H1 (cell line): ENCODE results near the gene PDZRN3. TPM values are rescaled to one million over a fixed set of nuclear protein-coding genes. Genes with fewer than 3 reads are reported as not detected.

ENCODE experiments used
- BRCA1 ChIP-seq: IDR thresholded peaks from 2 replicates; pipeline ENCODE4 v1.6.1; 2012; ENCODE audit warnings: low read depth, low read length, improper control_type of control experiment
- CTCF ChIP-seq, 3 experiments: IDR thresholded peaks; 1 replicate in 2 of 3; 2 replicates in 1 of 3; pipeline versions ENCODE4 v1.5.1 to v1.6.1; 2011; ENCODE audit warnings: low read length in 3 of 3, mild to moderate bottlenecking in 3 of 3, inconsistent platforms in 2 of 3, low read depth in 1 of 3, moderate library complexity in 1 of 3; ENCODE audit not compliant: insufficient read depth in 1 of 3; ENCODE audit errors: control extremely low read depth in 1 of 3
- KDM5A ChIP-seq: fragments of 200-600 bp; IDR thresholded peaks from 2 replicates; pipeline ENCODE4 v1.7.1; 2012; ENCODE audit warnings: mild to moderate bottlenecking, low read length, inconsistent platforms, mixed read lengths
- MAX ChIP-seq: IDR thresholded peaks from 2 replicates; pipeline ENCODE4 v1.6.1; 2012; ENCODE audit warnings: inconsistent platforms
- SIRT6 ChIP-seq: IDR thresholded peaks from one replicate; pipeline ENCODE4 v1.7.1; 2012; ENCODE audit warnings: low read length, inconsistent platforms
- TCF12 ChIP-seq: IDR thresholded peaks from 2 replicates; pipeline ENCODE4 v1.6.1; 2011; ENCODE audit warnings: low read depth, mild to moderate bottlenecking, low read length
- polyA plus RNA-seq, 7 experiments: library from polyadenylated mRNA; depleted of rRNA in 3 of 7; stranded (reverse) in 5 of 7; unstranded in 2 of 7; fragments of >200 nt in 5 of 7; fragments of 200-250 nt in 2 of 7; gene quantifications; 1 replicate in 5 of 7; 2 replicates in 1 of 7; 4 replicates in 1 of 7; pipeline versions ENCODE4 v1.2.1 to v1.2.3, GENCODE V29; 2011 to 2013; ENCODE audit warnings: missing spikeins in 2 of 7, mixed read lengths in 2 of 7
- total RNA-seq: library from RNA; stranded (reverse); fragmentation: NEBNext Ultra II Directional; extraction: Animal tissue kit (Norgen Biotek cat#: 25700); gene quantifications from 2 replicates; pipeline ENCODE4 v1.2.1, GENCODE V29; 2021
- TF ChIP-seq, protein P1 (sequence below): fragments of 300-600 bp; sonication (generic); IDR thresholded peaks from 2 replicates; pipeline ENCODE4 v1.7.1; 2012; ENCODE audit warnings: low read length, moderate library complexity, mild to moderate bottlenecking, inconsistent platforms; ENCODE audit not compliant: insufficient replicate concordance

The PDZRN3 gene
- total and polyA plus RNA-seq, 2 of the 8 experiments (the other 6 are each of a cell fraction or from before 2014, with no cell fraction given), result 4.2 to 20.5 TPM

DNA sequence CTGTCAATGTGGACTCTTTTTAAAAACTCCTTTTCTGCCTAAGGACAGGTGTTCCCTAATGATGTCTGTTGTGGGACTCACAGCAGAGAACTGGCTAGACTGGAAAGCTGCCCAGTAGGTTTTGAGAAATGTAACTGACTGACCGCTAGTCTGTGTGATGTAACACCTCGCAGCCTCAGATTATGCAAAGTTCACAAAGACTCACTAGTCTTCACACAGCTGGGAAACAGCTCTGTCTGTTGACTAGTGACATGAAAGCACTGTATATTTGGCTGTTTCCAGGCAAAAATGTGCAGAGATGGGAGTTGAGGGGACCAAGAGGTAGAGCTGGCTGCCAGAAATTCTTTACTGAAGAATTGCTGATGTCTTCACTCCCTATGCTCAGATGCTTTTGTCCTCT, 10.3 kb downstream of the PDZRN3 start (continued):
- TF ChIP-seq, protein P1, sequence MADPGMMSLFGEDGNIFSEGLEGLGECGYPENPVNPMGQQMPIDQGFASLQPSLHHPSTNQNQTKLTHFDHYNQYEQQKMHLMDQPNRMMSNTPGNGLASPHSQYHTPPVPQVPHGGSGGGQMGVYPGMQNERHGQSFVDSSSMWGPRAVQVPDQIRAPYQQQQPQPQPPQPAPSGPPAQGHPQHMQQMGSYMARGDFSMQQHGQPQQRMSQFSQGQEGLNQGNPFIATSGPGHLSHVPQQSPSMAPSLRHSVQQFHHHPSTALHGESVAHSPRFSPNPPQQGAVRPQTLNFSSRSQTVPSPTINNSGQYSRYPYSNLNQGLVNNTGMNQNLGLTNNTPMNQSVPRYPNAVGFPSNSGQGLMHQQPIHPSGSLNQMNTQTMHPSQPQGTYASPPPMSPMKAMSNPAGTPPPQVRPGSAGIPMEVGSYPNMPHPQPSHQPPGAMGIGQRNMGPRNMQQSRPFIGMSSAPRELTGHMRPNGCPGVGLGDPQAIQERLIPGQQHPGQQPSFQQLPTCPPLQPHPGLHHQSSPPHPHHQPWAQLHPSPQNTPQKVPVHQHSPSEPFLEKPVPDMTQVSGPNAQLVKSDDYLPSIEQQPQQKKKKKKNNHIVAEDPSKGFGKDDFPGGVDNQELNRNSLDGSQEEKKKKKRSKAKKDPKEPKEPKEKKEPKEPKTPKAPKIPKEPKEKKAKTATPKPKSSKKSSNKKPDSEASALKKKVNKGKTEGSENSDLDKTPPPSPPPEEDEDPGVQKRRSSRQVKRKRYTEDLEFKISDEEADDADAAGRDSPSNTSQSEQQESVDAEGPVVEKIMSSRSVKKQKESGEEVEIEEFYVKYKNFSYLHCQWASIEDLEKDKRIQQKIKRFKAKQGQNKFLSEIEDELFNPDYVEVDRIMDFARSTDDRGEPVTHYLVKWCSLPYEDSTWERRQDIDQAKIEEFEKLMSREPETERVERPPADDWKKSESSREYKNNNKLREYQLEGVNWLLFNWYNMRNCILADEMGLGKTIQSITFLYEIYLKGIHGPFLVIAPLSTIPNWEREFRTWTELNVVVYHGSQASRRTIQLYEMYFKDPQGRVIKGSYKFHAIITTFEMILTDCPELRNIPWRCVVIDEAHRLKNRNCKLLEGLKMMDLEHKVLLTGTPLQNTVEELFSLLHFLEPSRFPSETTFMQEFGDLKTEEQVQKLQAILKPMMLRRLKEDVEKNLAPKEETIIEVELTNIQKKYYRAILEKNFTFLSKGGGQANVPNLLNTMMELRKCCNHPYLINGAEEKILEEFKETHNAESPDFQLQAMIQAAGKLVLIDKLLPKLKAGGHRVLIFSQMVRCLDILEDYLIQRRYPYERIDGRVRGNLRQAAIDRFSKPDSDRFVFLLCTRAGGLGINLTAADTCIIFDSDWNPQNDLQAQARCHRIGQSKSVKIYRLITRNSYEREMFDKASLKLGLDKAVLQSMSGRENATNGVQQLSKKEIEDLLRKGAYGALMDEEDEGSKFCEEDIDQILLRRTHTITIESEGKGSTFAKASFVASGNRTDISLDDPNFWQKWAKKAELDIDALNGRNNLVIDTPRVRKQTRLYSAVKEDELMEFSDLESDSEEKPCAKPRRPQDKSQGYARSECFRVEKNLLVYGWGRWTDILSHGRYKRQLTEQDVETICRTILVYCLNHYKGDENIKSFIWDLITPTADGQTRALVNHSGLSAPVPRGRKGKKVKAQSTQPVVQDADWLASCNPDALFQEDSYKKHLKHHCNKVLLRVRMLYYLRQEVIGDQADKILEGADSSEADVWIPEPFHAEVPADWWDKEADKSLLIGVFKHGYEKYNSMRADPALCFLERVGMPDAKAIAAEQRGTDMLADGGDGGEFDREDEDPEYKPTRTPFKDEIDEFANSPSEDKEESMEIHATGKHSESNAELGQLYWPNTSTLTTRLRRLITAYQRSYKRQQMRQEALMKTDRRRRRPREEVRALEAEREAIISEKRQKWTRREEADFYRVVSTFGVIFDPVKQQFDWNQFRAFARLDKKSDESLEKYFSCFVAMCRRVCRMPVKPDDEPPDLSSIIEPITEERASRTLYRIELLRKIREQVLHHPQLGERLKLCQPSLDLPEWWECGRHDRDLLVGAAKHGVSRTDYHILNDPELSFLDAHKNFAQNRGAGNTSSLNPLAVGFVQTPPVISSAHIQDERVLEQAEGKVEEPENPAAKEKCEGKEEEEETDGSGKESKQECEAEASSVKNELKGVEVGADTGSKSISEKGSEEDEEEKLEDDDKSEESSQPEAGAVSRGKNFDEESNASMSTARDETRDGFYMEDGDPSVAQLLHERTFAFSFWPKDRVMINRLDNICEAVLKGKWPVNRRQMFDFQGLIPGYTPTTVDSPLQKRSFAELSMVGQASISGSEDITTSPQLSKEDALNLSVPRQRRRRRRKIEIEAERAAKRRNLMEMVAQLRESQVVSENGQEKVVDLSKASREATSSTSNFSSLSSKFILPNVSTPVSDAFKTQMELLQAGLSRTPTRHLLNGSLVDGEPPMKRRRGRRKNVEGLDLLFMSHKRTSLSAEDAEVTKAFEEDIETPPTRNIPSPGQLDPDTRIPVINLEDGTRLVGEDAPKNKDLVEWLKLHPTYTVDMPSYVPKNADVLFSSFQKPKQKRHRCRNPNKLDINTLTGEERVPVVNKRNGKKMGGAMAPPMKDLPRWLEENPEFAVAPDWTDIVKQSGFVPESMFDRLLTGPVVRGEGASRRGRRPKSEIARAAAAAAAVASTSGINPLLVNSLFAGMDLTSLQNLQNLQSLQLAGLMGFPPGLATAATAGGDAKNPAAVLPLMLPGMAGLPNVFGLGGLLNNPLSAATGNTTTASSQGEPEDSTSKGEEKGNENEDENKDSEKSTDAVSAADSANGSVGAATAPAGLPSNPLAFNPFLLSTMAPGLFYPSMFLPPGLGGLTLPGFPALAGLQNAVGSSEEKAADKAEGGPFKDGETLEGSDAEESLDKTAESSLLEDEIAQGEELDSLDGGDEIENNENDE, result no peak
- TF ChIP-seq TCF12 (no peak), MAX (no peak), KDM5A (no peak), CTCF (IDR thresholded peaks at IDR 0.05; ENCODE audit: control extremely low read depth in 1 of 3, insufficient read depth in 1 of 3, low read depth in 1 of 3, low read length in 3 of 3) (no peak), SIRT6 (no peak), BRCA1 (no peak)
